ENCODE data around the gene PRPF8.

PRPF8 gene

DNA sequence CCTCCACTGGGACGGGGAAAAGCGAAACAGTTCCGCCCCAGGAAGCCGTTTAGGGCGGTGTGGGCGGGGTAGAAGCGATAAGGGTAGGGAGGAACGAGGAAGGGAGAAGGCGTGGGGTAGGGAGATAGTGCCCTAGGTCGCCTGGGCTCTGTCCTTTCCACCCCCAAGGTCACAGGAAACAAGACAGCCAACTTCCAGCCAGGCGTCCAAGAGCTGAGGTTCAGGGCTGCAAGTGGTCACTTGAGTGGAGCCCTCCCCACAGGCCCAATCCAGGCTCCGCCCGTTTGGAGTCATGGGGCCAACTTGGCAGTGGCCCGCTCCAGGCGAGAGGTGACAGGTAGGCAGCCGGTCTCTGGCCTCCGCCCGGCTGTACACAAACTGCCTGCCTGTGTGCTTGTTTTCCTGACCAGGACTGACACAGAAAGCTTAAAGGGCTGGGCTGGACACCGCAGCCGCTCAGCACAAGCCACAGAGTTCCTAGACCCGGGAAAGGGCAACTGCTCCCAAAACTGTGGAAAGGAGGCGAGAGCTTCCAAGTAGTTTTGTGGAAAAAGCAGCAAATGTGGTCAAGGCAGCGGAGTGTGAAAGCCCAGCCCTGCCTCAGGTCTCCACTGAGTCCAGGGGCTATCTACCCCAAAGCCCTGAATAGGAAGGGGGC is 34.7 kb downstream of the PRPF8 start, which contains the start of gene RILP:
Gene RILP (minus strand): TSS at position 23 of the 658 bp plus-strand sequence. CDS start 62 bp downstream, outside the sequence.
- DNase-seq (ENCODE audit: low spot score) (no peak), ATAC-seq (ENCODE audit: low read depth) (peak; percentile 53)
- Histone ChIP-seq H3K4me1 (ENCODE audit: insufficient read depth, poor library complexity, severe bottlenecking) (peaks cover 1% of the 10 kb centered on the region), H3K36me3 (ENCODE audit: low read depth) (peaks cover 44% of the 10 kb centered on the region), H3K27me3 (ENCODE audit: insufficient read depth, poor library complexity, severe bottlenecking) (no peaks in the 10 kb centered on the region), H3K9me3 (ENCODE audit: severe bottlenecking) (no peaks in the 10 kb centered on the region), H3K27ac (ENCODE audit: poor library complexity, severe bottlenecking) (peak within 1 kb of the TSS; percentile 82), H3K4me3 (ENCODE audit: severe bottlenecking) (peak within 1 kb of the TSS; percentile 44)
- TF ChIP-seq, protein P1, sequence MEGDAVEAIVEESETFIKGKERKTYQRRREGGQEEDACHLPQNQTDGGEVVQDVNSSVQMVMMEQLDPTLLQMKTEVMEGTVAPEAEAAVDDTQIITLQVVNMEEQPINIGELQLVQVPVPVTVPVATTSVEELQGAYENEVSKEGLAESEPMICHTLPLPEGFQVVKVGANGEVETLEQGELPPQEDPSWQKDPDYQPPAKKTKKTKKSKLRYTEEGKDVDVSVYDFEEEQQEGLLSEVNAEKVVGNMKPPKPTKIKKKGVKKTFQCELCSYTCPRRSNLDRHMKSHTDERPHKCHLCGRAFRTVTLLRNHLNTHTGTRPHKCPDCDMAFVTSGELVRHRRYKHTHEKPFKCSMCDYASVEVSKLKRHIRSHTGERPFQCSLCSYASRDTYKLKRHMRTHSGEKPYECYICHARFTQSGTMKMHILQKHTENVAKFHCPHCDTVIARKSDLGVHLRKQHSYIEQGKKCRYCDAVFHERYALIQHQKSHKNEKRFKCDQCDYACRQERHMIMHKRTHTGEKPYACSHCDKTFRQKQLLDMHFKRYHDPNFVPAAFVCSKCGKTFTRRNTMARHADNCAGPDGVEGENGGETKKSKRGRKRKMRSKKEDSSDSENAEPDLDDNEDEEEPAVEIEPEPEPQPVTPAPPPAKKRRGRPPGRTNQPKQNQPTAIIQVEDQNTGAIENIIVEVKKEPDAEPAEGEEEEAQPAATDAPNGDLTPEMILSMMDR (IDR thresholded peaks at IDR 0.05; ENCODE audit: poor library complexity, severe bottlenecking), result no peak

DNA sequence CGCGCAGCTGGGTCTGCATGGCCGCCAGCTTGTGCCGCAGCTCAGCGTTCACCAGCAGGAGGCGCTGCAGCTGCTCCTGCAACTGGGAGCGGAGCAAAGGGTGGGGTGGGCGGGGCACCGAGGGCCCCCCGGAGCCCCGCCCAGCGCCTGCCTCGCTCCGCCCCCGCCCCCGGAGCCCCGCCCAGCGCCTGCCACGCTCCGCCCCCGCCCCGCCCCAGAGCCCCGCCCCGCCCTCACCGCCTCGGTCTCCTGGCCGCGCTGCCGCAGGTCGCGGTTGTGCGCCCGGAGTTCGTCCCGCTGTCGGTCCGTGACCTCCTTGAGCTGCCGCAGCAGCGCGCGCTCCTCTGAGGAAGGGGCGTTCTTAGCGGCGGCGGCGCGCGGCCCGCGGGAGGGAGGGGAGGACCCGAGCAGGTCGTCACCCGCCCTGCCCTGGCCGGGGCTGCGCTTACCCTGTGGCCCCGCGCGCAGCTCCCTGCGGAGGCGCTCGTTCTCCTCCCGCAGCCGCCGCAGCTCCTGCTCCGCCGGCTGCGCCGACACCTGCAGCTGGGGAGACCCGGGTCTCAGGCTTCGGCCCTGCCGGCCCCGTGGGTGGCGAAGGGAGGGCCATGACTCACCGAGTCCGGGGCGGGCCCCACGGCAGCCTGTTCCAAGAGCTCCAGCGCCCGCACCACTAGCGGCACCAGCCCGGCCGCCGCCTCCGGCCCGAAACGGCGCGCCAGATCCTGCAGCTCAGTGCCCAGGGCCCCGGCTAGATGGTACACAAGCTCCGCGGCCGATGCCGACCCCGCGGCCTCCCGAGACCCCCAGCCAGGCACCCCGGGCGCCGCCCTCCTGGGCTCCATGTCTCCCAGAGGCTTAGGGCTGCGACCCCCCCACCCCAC is 35.5 kb downstream of the PRPF8 start:
- peak; percentile 89 for DNase-seq (ENCODE audit: low spot score)
- H3K4me3 ChIP-seq (ENCODE audit: severe bottlenecking), result peak overlapping the region; percentile 44
- TF ChIP-seq, protein P1 (IDR thresholded peaks at IDR 0.05; ENCODE audit: poor library complexity, severe bottlenecking), result peak; percentile 95
- peaks cover 9% of the 10 kb centered on the region for H3K4me1 ChIP-seq (ENCODE audit: insufficient read depth, poor library complexity, severe bottlenecking)
- H3K36me3 ChIP-seq (ENCODE audit: low read depth), result peaks cover 36% of the 10 kb centered on the region
- H3K27me3 ChIP-seq (ENCODE audit: insufficient read depth, poor library complexity, severe bottlenecking), result no peaks in the 10 kb centered on the region
- no peaks in the 10 kb centered on the region for H3K9me3 ChIP-seq (ENCODE audit: severe bottlenecking)
- peak overlapping the region; percentile 82 for H3K27ac ChIP-seq (ENCODE audit: poor library complexity, severe bottlenecking)
- peak; percentile 75 for ATAC-seq (ENCODE audit: low read depth)

DNA sequence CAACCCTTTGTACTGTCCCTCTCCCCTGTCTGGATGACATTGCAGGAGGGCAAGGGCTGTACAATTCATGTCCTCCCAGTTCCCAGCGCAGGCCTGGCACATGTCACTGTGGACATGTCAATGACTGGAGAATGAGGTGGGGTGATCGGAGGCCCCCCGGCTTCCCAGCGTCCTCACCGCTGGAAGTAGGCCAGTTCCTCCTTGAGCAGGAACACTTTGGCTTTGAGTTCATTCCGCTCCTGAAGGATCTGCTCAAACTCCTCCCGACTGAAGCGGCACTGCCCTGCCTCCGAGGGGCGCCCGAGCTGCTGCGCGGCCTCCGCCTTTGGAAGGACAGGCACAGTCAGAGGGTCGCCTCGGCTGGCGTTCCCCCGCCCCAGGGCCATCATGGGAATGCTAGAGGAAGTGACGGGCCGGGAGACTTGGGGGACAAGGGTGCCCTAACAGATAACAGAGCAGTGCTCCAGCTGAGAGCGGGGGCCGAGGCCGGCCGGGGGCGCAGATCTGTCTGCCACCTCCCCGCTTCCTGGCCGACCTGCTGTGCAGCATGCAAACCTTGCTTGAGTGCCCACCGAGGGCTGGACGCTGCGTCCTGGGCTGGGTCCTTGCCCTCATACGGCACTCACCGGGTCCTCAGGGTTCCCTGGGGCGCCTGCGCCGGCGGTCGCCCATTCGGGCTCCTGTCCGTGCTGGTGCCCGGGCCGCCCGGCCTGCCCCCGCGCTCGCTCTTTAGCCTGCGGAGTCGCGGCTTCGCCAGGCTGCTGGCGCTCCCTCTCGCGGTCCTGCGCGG is 36.3 kb downstream of the PRPF8 start:
- peak; percentile 54 for ATAC-seq (ENCODE audit: low read depth)
- H3K4me3 ChIP-seq (ENCODE audit: severe bottlenecking), result peak overlapping the region; percentile 32
- TF ChIP-seq, protein P1 (IDR thresholded peaks at IDR 0.05; ENCODE audit: poor library complexity, severe bottlenecking), result no peak
- peak overlapping the region; percentile 82 for H3K27ac ChIP-seq (ENCODE audit: poor library complexity, severe bottlenecking)
- no peaks in the 10 kb centered on the region for H3K27me3 ChIP-seq (ENCODE audit: insufficient read depth, poor library complexity, severe bottlenecking)
- H3K36me3 ChIP-seq (ENCODE audit: low read depth), result peaks cover 28% of the 10 kb centered on the region
- H3K4me1 ChIP-seq (ENCODE audit: insufficient read depth, poor library complexity, severe bottlenecking), result peaks cover 13% of the 10 kb centered on the region
- DNase-seq (ENCODE audit: low spot score), result no peak
- no peaks in the 10 kb centered on the region for H3K9me3 ChIP-seq (ENCODE audit: severe bottlenecking)

DNA sequence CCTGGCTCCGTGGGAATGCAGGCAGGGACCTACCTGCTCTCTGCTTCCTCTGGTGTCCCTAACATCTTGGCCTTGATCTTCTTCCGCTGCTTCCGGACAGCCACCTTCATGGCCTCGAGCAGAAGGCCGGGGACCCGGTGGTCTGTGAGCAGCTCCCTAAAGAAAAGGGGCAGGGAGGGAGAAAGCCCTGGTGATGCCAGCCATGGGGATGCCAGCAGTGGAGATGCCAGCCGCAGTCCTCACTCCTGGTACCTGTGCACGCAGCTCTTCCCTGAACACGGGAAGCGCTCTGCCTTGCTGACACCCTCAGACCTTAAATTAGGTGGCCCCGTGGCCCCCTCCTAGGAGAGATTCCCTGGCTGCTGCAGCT is 36.9 kb downstream of the PRPF8 start:
- H3K27me3 ChIP-seq (ENCODE audit: insufficient read depth, poor library complexity, severe bottlenecking), result no peaks in the 10 kb centered on the region
- no peak overlapping the region for H3K27ac ChIP-seq (ENCODE audit: poor library complexity, severe bottlenecking)
- ATAC-seq (ENCODE audit: low read depth) (no peak), DNase-seq (ENCODE audit: low spot score) (no peak)
- no peak overlapping the region for H3K4me3 ChIP-seq (ENCODE audit: severe bottlenecking)
- peaks cover 22% of the 10 kb centered on the region for H3K36me3 ChIP-seq (ENCODE audit: low read depth)
- TF ChIP-seq, protein P1 (IDR thresholded peaks at IDR 0.05; ENCODE audit: poor library complexity, severe bottlenecking), result no peak
- peaks cover 13% of the 10 kb centered on the region for H3K4me1 ChIP-seq (ENCODE audit: insufficient read depth, poor library complexity, severe bottlenecking)
- H3K9me3 ChIP-seq (ENCODE audit: severe bottlenecking), result no peaks in the 10 kb centered on the region

Data from RWPE2 (cell line).